GM12872 (cell line): ENCODE results near the gene DVL3.

Experiments used
- CTCF ChIP-seq: IDR thresholded peaks from 3 replicates; pipeline ENCODE4 v1.5.1; 2011; ENCODE audit warnings: low read depth, mild to moderate bottlenecking, low read length, moderate library complexity; ENCODE audit not compliant: insufficient read depth

The DVL3 gene

DNA sequence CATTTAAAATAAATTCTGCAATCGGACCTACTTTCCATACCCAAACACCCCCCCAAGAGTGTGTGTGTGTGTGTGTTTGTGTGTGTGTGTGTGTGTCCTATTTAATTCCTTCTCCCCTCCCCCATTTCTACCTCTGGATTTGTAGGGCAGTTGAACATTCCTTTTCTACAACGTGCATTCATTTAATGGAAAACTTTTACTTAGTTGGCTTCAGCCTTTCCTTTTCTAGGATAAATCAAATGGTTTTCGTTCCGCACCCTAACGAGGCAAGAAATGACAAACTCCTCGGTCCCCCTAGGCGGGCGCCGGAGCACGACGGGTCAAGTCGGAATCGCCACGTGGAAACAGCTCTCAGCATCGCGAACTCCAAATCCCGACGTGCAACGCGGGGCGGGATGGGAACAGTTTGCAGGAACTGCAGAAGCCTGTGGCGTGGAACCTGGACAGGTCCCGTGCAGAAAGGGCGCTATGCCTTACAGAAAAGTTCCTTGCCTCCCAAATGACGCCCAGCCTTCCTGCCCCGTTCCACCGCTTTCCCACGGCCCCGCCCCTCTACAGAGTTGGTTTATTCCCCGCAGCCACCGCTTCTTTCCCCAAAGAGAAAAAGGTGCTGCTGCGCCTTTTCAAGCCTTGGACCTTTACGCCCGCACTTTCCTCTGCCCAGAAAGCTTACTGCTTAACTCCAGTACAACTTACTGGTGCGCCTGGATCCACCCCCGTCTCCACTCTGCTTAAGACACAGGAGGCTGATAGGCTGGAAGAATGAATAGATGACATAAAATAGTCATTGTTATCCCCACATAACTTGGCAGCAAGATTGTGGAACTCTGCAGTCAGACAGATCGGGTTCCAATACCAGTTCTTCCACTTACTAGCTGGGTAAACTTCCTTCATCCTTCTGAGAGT, 21.1 kb upstream of the DVL3 start:
- no peak for TF ChIP-seq CTCF

- TF ChIP-seq CTCF: no peak
These were observed 20.4 kb upstream of the DVL3 start for GRCh38 chr3:184134746-184135148.

DNA sequence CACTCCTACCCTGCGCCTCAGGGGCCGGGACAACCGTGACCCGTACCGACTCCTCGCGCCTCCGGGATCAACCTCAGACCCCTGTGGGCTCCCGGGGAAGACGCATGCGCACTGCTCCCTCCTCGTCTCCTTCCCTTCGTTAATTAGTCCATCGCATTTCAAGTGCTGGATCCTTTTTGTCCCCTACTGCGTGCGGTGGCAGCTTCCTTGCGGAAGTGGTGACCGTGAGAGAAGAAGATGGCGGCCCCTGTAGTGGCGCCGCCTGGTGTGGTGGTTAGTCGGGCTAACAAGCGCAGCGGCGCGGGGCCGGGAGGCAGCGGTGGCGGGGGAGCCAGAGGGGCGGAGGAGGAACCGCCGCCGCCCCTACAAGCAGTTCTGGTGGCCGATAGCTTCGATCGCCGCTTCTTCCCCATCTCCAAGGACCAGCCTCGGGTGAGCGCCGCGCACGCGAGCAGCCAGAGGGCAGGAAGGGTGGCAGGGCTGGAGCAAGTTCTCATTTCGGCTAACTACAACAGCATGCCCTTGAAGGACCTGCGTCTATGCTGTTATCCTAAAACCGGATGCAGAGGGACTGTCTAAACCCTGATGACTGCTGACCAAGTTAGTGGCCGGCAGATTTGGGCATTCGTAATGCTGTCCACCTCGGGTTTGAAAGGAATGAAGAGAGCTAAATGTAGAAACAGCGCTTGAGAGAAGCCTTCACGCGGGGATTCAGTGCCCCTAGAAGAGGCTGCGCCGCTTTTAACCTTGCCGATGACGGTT, 19.8 kb upstream of the DVL3 start, which contains the start of gene EIF2B5:
EIF2B5 (plus strand) TSS at position 210 of the 762 bp plus-strand sequence; CDS start at position 238, 28 bp downstream.
- TF ChIP-seq CTCF: peak; percentile 16; the same call in 2 of the 3 replicates

DNA sequence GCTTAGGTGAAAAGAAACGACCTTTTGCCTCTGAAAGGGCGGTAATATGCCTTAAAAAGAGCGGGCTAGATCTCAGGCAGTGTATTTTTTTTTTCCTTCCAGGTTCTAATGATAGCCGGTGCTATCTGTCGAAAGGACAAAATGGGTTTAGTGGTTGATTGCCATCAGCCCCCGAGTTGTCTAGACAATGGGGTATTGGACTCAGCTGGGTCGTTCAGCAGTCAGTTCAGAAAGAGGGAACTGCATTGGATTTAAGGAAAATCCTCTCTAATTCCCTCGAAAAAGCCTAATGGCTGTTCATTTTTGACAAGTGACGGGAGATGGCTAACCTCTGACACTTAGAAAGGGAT, 19.3 kb upstream of the DVL3 start:
- TF ChIP-seq CTCF: no peak

GRCh38 chr3:184140436-184140835, 14.7 kb upstream of the DVL3 start:
- TF ChIP-seq CTCF: no peak

GRCh38 chr3:184142199-184142598, 13.0 kb upstream of the DVL3 start:
- TF ChIP-seq CTCF: no peak

GRCh38 chr3:184143327-184143726, 11.8 kb upstream of the DVL3 start:
- no peak for TF ChIP-seq CTCF
